HG03558 (cell line): ENCODE results near the gene KNSTRN.

Experiments
- ATAC-seq: cut with Tn5 transposase; IDR thresholded peaks from one replicate; pipeline ENCODE4 v1.9.1; 2021; ENCODE audit warnings: moderate number of reproducible peaks; ENCODE audit not compliant: unreplicated experiment; ENCODE audit errors: extremely low read depth

The KNSTRN gene

GRCh38 chr15:40392986-40393948 is 10.7 kb downstream of the KNSTRN start:
- no peak for ATAC-seq

GRCh38 chr15:40397688-40398412 is 15.3 kb downstream of the KNSTRN start:
- no peak for ATAC-seq

GRCh38 chr15:40398413-40398873 is 15.9 kb downstream of the KNSTRN start:
- ATAC-seq, result no peak

GRCh38 chr15:40399370-40399769 is 16.8 kb downstream of the KNSTRN start:
- no peak for ATAC-seq

GRCh38 chr15:40405501-40406381 is 23.2 kb downstream of the KNSTRN start, which contains the start of gene IVD:
TSS of gene IVD (plus strand) at chr15:40405795. CDS start at chr15:40405828, 33 bp downstream.
- peak; percentile 80 for ATAC-seq

- no peak for ATAC-seq
Observed at GRCh38 chr15:40407330-40407990, 24.9 kb downstream of the KNSTRN start.

GRCh38 chr15:40409366-40409765 is 26.8 kb downstream of the KNSTRN start:
- no peak for ATAC-seq

GRCh38 chr15:40410476-40410875 is 28.0 kb downstream of the KNSTRN start:
- no peak for ATAC-seq

- no peak for ATAC-seq
Observed at GRCh38 chr15:40412095-40412759, 29.7 kb downstream of the KNSTRN start.

GRCh38 chr15:40413036-40413435 is 30.5 kb downstream of the KNSTRN start:
- no peak for ATAC-seq

GRCh38 chr15:40414816-40415215 is 32.3 kb downstream of the KNSTRN start:
- ATAC-seq, result no peak

GRCh38 chr15:40415226-40415625 is 32.7 kb downstream of the KNSTRN start:
- no peak for ATAC-seq

- ATAC-seq, result no peak
Observed at GRCh38 chr15:40416056-40416455, 33.5 kb downstream of the KNSTRN start.

- ATAC-seq, result no peak
Observed at GRCh38 chr15:40418126-40418525, 35.6 kb downstream of the KNSTRN start.

GRCh38 chr15:40420071-40420713 is 37.7 kb downstream of the KNSTRN start:
- no peak for ATAC-seq

GRCh38 chr15:40420793-40421192 is 38.3 kb downstream of the KNSTRN start:
- ATAC-seq, result no peak

GRCh38 chr15:40421246-40422157 is 39.0 kb downstream of the KNSTRN start:
- no peak for ATAC-seq
